HG02798 (cell line): ENCODE results near the gene NRAP.
"Not testable (repeated sequence)": the region's sequence is repeated elsewhere in the genome, so short reads cannot be mapped to it uniquely, and the experiment has no call there.

Experiments
- ATAC-seq: cut with Tn5 transposase; IDR thresholded peaks from one replicate; pipeline ENCODE4 v1.9.1; 2021; ENCODE audit warnings: mild to moderate bottlenecking; ENCODE audit not compliant: unreplicated experiment, poor library complexity

Gene NRAP

GRCh38 chr10:113681533-113682470 is 18.0 kb upstream of the NRAP start:
- ATAC-seq = peak; percentile 58

DNA sequence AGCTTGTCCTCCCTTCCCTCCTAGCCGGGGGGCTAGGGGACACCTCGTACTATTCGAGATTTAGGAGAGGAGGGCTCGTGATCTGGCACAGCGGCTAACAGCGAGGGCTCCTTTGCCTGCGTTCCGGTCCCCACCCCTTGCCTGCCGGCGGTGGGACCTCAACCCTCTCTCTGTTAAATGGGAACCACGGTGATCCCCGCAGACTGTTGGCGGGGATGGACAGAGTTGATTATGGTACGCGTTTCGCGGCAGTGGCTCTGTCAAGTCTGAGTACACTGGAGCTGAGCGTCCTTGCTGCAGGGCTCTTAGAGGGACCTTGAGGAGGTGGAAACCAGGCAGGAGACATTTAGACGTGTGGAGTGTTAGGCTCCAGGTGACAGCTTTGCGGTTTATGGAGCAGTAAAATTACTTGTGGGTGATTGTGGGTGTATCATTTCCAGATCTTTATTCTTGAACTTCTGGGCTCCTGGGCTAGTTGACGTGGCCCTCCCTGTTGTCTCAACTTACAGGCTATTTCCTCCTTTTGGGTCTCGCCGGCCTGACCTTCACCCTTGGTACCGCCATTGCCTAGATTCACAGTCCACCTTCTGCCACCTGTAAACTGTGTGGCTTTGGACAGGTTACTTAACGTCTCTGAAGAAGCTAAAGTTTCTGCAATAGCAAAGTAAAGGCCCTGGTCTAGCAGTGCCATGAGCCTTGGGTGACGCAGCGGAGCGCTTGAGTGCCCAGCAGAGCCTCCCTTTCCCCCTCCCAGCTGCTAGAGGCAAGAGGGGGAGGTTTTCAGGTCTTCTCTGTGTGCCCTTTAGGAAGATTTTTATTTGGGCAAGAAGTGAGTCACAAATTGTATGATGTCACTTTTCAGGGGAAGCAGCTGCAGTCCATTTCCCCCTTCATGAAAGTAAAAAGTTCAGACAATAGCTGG is 16.6 kb upstream of the NRAP start:
- peak; percentile 18 for ATAC-seq

GRCh38 chr10:113679463-113680189 is 15.8 kb upstream of the NRAP start, which contains the start of gene CASP7:
Gene CASP7 (plus strand): TSS chr10:113679912. CDS start chr10:113697494, 17,582 bp downstream.
- ATAC-seq = peak; percentile 79

DNA sequence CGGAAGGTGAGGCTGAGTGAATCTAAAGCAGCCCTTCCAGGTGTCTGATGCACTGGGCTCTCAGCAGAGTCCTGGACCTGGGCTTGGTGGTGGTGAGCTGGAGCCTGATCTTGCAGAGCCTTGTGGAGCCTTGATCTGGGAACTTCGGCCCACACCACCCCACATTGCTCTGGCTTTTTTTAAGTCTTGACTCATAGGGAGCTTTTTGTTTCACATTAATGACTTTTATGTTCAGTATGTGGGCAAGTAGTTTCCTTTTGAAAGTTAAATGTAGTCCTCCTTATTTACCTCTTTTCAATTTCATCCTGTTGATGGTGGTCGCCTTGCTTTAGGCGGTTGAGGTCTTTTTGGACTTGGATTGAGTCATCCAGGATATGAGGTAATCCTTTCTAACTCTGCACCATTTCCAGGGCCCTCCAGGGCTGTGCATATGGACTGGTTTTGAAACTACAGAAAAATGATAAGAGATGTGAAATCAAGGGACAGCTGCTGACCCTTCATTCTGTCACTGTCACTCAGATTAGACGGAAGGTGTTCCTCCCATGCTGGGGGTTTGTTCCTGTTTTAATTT is 2.9 kb upstream of the NRAP start:
- peak; percentile 71 for ATAC-seq

DNA sequence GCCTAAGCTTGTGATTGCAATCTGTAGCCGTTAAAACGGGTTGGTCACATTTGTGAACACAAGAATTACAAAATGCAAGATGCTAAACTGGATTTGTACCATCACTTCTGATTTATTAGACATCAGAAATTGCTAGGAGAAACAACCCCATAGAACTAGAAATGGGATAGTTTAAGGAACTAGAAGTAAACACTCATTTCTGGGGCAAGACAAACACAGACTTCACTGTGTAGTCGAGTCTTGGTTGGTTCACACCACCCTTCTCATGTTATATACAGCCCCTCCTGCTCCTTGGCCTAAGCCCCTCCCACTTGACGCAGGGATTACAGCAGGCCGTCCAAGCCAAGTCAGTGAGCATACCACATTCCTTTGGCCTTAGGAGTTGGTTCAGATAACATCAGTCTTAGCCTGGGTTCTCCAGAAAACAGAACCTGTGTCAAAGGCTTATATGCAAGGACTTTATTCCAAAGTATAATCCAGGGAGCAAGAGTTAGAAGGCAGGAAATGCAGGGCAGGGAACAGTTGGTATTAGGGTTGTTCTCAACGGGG is 2.0 kb upstream of the NRAP start:
- ATAC-seq = no peak

DNA sequence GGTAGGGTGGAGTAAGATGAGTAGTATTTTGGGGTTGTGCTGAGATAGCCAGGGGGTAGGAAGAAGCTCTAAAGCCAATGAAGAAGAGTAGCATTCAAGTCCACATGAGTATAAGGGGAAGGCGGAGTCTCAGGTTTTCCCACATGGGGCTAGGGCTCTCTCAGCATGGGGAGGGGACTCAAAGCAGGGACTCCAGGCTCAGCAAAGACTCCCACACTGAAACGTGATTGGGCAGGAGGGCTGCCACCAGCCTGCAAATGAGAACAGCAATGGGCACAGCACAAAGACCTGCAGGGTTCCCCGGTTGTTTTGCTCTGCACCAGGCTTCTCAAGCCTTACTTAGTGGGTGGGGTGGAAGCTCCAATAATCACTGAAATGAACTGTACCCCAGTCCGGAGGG is 1.5 kb upstream of the NRAP start:
- ATAC-seq = no peak

DNA sequence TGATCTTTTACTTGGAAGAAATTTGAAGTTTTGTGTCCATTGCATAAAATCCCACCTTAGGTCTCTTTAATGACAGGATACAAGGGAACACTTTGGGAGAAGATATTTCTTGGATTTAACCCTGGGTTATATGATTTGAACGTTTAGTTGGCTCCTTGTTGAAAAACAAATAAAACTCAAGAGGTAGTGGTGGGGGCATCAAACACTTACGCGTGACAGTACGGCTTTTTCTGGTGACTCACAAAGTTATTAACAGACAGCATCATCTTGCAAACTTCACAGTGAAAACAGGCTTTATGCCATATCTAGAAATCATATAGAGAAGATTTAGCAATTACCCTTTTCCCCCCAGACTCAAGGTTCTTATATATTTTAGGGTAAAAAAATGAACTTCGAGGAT is 699 bp downstream of the NRAP start:
- no peak for ATAC-seq

DNA sequence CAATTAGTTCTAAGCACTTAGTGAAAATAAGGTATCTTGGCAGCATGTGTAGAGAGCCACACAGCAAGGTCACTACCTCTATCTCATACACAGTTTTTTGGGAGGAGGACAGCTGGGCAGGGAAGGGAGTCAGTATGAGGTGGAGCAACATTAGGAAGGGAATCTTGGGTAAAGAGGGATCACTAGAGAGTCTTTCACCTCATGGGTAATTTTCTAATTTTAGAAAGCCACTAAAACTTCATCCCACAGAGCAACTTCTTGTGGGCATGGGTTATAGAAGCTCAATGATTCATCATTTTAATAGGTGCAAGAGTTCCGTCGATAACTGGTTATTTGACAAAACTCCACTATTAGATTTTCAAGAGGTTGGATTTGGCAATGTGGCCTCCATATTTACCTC is 2.5 kb downstream of the NRAP start:
- ATAC-seq = no peak

GRCh38 chr10:113657544-113657943 is 6.3 kb downstream of the NRAP start:
- ATAC-seq = no peak

GRCh38 chr10:113656896-113657295 is 6.9 kb downstream of the NRAP start:
- ATAC-seq = no peak

DNA sequence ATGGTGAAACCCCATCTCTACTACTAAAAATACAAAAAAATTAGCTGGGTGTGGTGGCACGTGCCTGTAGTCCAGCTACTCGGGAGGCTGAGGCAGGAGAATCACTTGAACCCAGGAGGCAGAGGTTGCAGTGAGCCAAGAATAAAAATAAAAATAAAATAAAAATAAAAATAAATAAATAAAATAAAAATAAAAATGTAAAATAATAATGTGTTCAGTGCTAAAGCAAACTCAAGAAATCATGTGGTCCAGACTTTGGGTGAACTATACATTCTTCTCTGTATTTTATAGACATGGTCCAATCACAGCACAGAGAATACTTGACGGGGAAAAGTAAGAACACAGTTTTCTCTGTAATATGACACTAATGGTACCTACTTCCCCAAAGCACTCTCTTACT is 11.4 kb downstream of the NRAP start:
- not testable (repeated sequence) for ATAC-seq

GRCh38 chr10:113651898-113652297 is 11.9 kb downstream of the NRAP start:
- no peak for ATAC-seq

- ATAC-seq = no peak
Observed at GRCh38 chr10:113651021-113651420, 12.8 kb downstream of the NRAP start.

- no peak for ATAC-seq
Observed at GRCh38 chr10:113650172-113650571, 13.7 kb downstream of the NRAP start.

DNA sequence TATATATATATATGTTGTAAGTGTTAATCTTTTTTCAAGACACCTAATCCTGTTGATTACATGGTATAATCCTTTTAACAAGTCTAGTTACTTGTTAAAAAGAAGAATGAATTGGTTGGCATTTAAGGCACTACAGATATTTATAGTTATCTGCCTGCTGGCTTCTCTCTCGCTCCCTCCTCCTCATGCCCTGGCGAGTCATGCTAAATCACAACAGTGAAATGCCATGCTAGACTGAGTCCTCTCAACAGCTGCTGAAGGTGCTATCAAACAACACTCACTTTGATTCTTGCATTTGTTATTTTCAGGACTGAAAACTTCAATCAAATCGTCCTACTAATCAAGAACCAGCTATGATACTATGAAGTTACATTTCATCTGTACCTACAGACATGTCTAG is 15.4 kb downstream of the NRAP start:
- ATAC-seq = no peak

GRCh38 chr10:113647812-113648211 is 16.0 kb downstream of the NRAP start:
- ATAC-seq = no peak

GRCh38 chr10:113646336-113647201 is 17.3 kb downstream of the NRAP start:
- ATAC-seq = no peak

DNA sequence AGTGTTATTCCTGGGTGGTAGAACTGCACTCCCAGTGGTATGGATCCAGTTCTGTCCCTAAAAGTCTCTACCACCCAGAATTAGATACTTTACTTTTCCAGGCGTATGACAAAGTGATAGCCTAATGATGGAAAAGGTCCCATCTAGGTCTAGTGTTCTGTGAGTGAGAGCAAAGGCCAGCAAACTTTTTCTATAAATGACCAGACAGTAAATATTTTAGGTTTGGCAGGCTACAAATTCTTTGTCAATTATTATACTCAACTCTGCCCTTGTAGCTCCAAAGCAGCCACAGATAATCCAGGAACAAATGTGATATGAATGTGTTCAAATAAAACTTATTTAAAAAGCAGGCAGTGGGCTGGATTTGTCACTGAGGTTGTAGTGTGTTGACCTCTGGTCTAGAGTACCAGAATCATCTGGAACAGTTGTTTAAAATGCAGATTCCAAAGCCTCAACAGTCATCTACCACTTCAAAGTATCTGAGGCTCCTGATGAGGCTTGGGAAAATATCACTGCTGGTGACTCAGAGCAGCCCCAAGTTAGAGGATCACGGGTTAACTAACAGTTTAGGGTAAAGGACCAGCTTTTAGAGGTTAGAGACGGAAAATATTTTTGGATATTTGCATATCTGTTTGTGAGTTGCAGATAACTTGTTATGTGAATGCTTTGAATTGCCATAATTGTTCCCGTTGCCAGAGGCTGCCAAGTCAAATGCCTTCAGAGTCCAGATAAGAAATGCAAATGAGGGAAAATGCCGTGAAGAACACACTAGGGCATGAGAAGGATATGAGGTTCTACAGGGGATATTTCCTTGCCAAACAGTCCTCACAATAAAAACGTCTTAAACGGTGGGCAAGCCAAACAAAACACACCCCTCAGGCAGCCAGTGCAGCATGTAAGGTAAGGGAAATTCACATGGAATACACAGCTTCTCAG is 19.4 kb downstream of the NRAP start:
- no peak for ATAC-seq
